ENCODE results near the gene CA4. TPM values are rescaled to one million over a fixed set of nuclear protein-coding genes. Genes with fewer than 3 reads are reported as not detected.
A peak's percentile ranks its signal among the peaks of the same experiment; 100 is the strongest.
"Not testable (repeated sequence)": the region's sequence is repeated elsewhere in the genome, so short reads cannot be mapped to it uniquely, and the experiment has no call there.

CA4 gene
- total RNA-seq, 1 donor from 2014 or later: 72.8 TPM

- ATAC-seq (peak; percentile 18 to 59), DNase-seq (no peak)
- Histone ChIP-seq H3K36me3 (no peaks in the 10 kb centered on the region), H3K27ac (no peak overlapping the region), H3K27me3 (ENCODE audit: low read depth) (no peaks in the 10 kb centered on the region), H3K4me1 (no peaks in the 10 kb centered on the region), H3K4me3 (no peak overlapping the region), H3K9me3 (no peaks in the 10 kb centered on the region)
- intact Hi-C loops (cut with DNase I): no loop called here
- no peak for TF ChIP-seq CTCF (IDR thresholded peaks at IDR 0.05)
These were observed 42.1 kb upstream of the CA4 start for GRCh38 chr17:60107526-60108257.

GRCh38 chr17:60108309-60108708 is 41.5 kb upstream of the CA4 start:
- H3K36me3 ChIP-seq; H3K27me3 ChIP-seq (ENCODE audit: low read depth); intact Hi-C loops (cut with DNase I); ATAC-seq; H3K4me3 ChIP-seq; H3K9me3 ChIP-seq; DNase-seq; H3K4me1 ChIP-seq; H3K27ac ChIP-seq: not testable (repeated sequence)

- no peaks in the 10 kb centered on the region for H3K4me1 ChIP-seq
- no peaks in the 10 kb centered on the region for H3K27me3 ChIP-seq (ENCODE audit: low read depth)
- TF ChIP-seq CTCF (IDR thresholded peaks at IDR 0.05): no peak
- H3K36me3 ChIP-seq: no peaks in the 10 kb centered on the region
- DNase-seq (no peak), ATAC-seq (no peak)
- H3K9me3 ChIP-seq: no peaks in the 10 kb centered on the region
- H3K4me3 ChIP-seq: no peak overlapping the region
- intact Hi-C loops (cut with DNase I): no loop called here
- H3K27ac ChIP-seq: no peak overlapping the region
These were observed 41.1 kb upstream of the CA4 start for GRCh38 chr17:60108712-60109111.

GRCh38 chr17:60109161-60109560 is 40.6 kb upstream of the CA4 start:
- Histone ChIP-seq H3K27ac (no peak overlapping the region), H3K4me1 (no peaks in the 10 kb centered on the region)
- intact Hi-C loops (cut with DNase I): no loop called here

GRCh38 chr17:60110586-60110985 is 39.2 kb upstream of the CA4 start:
- H3K9me3 ChIP-seq: no peaks in the 10 kb centered on the region
- no peaks in the 10 kb centered on the region for H3K27me3 ChIP-seq (ENCODE audit: low read depth)
- no peak for TF ChIP-seq CTCF (IDR thresholded peaks at IDR 0.05)
- DNase-seq: no peak
- H3K36me3 ChIP-seq: no peaks in the 10 kb centered on the region
- intact Hi-C loops (cut with DNase I): no loop called here
- H3K27ac ChIP-seq: no peak overlapping the region
- H3K4me3 ChIP-seq: no peak overlapping the region
- no peak for ATAC-seq
- H3K4me1 ChIP-seq: no peaks in the 10 kb centered on the region

More at GRCh38 chr17:60109161-60109560, 40.6 kb upstream of the CA4 start:
- H3K9me3 ChIP-seq: no peaks in the 10 kb centered on the region
- H3K27me3 ChIP-seq (ENCODE audit: low read depth): no peaks in the 10 kb centered on the region
- H3K4me3 ChIP-seq: no peak overlapping the region
- no peak for TF ChIP-seq CTCF (IDR thresholded peaks at IDR 0.05)
- DNase-seq (no peak), ATAC-seq (no peak)
- no peaks in the 10 kb centered on the region for H3K36me3 ChIP-seq

- H3K9me3 ChIP-seq; H3K36me3 ChIP-seq; H3K27me3 ChIP-seq (ENCODE audit: low read depth); H3K27ac ChIP-seq; H3K4me3 ChIP-seq; intact Hi-C loops (cut with DNase I); H3K4me1 ChIP-seq; DNase-seq: not testable (repeated sequence)
- peak; percentile 61 to 65 for ATAC-seq
- peak; percentile 22 for TF ChIP-seq CTCF (IDR thresholded peaks at IDR 0.05)
These were observed 38.1 kb upstream of the CA4 start for GRCh38 chr17:60111661-60112060.

- DNase-seq; H3K9me3 ChIP-seq; H3K4me1 ChIP-seq; intact Hi-C loops (cut with DNase I); H3K27me3 ChIP-seq (ENCODE audit: low read depth); H3K4me3 ChIP-seq; H3K36me3 ChIP-seq; H3K27ac ChIP-seq: not testable (repeated sequence)
- ATAC-seq: peak in 1 of 2 donors; percentile 26
These were observed 34.4 kb upstream of the CA4 start for GRCh38 chr17:60115364-60115763.

- DNase-seq; intact Hi-C loops (cut with DNase I); H3K27me3 ChIP-seq (ENCODE audit: low read depth); H3K27ac ChIP-seq; H3K9me3 ChIP-seq; H3K4me1 ChIP-seq; ATAC-seq; H3K4me3 ChIP-seq; H3K36me3 ChIP-seq: not testable (repeated sequence)
These were observed 33.6 kb upstream of the CA4 start for GRCh38 chr17:60116196-60116595.

- H3K4me1 ChIP-seq; H3K4me3 ChIP-seq; H3K9me3 ChIP-seq; DNase-seq; intact Hi-C loops (cut with DNase I); H3K27ac ChIP-seq; H3K36me3 ChIP-seq; H3K27me3 ChIP-seq (ENCODE audit: low read depth): not testable (repeated sequence)
- peak; percentile 2 to 11 for ATAC-seq
These were observed 30.6 kb upstream of the CA4 start for GRCh38 chr17:60119162-60119561.

Measured in lower lobe of right lung (tissue), 2 donors.